ENCODE results near the gene RUNX2. TPM values are rescaled to one million over a fixed set of nuclear protein-coding genes. Genes with fewer than 3 reads are reported as not detected.

The RUNX2 gene
- total and polyA plus RNA-seq, 2 experiments from 2014 or later: 1.0 to 2.1 TPM

GRCh38 chr6:45420083-45420908 is 92.2 kb downstream of the RUNX2 start:
- Histone ChIP-seq H3K4me2 (peak overlapping the region; percentile 96), H4K20me1 (ENCODE audit: insufficient read depth, poor library complexity, severe bottlenecking) (no peaks in the 10 kb centered on the region), H2AFZ (peak overlapping the region; percentile 0), H3K9me3 (ENCODE audit: low read depth) (no peaks in the 10 kb centered on the region), H3K79me2 (no peaks in the 10 kb centered on the region), H3K4me3 (no peak overlapping the region), H3K27ac (no peak overlapping the region), H3K27me3 (peaks cover 90% of the 10 kb centered on the region), H3K4me1 (ENCODE audit: insufficient read depth) (peaks cover 15% of the 10 kb centered on the region), H3K9me2 (replicated peaks; ENCODE audit: insufficient read depth) (no peaks in the 10 kb centered on the region), H3K36me3 (replicated peaks; ENCODE audit: insufficient read depth, low read depth) (no peaks in the 10 kb centered on the region)
- TF ChIP-seq CTCF (IDR thresholded peaks at IDR 0.05; ENCODE audit: poor library complexity): no peak
- peak; percentile 89 for TF ChIP-seq EZH2 (IDR thresholded peaks at IDR 0.05; ENCODE audit: borderline replicate concordance)
- peak; percentile 75 for TF ChIP-seq EZH2phosphoT487 (IDR thresholded peaks at IDR 0.05; ENCODE audit: low read depth, severe bottlenecking, unreplicated experiment)
- WGBS (ENCODE audit: low lambda C conversion rate, missing lambda C conversion rate): 7% methylated on average over 35 of the region's 40 CpGs
- DNase-seq (ENCODE audit: low spot score): peak; percentile 10

- peaks cover 15% of the 10 kb centered on the region for H3K4me1 ChIP-seq (ENCODE audit: insufficient read depth)
- TF ChIP-seq EZH2phosphoT487 (IDR thresholded peaks at IDR 0.05; ENCODE audit: low read depth, severe bottlenecking, unreplicated experiment) (peak; percentile 6), CTCF (IDR thresholded peaks at IDR 0.05; ENCODE audit: poor library complexity) (no peak), EZH2 (IDR thresholded peaks at IDR 0.05; ENCODE audit: borderline replicate concordance) (no peak)
- 3% methylated on average over 19 of the region's 19 CpGs for WGBS (ENCODE audit: low lambda C conversion rate, missing lambda C conversion rate)
- H3K9me2 ChIP-seq (replicated peaks; ENCODE audit: insufficient read depth): no peaks in the 10 kb centered on the region
- H3K9me3 ChIP-seq (ENCODE audit: low read depth): no peaks in the 10 kb centered on the region
- no peaks in the 10 kb centered on the region for H4K20me1 ChIP-seq (ENCODE audit: insufficient read depth, poor library complexity, severe bottlenecking)
- H3K27me3 ChIP-seq: peaks cover 92% of the 10 kb centered on the region
- no peaks in the 10 kb centered on the region for H3K36me3 ChIP-seq (replicated peaks; ENCODE audit: insufficient read depth, low read depth)
- H3K79me2 ChIP-seq: no peaks in the 10 kb centered on the region
- H3K27ac ChIP-seq: peak overlapping the region; percentile 37
- peak overlapping the region; percentile 64 for H2AFZ ChIP-seq
- H3K4me2 ChIP-seq: peak overlapping the region; percentile 96
- DNase-seq (ENCODE audit: low spot score): peak; percentile 6
- H3K4me3 ChIP-seq: peak overlapping the region; percentile 55
These were observed 93.0 kb downstream of the RUNX2 start for GRCh38 chr6:45420909-45421708.

- WGBS (ENCODE audit: low lambda C conversion rate, missing lambda C conversion rate): 2% methylated on average over 45 of the region's 83 CpGs
- Histone ChIP-seq H4K20me1 (ENCODE audit: insufficient read depth, poor library complexity, severe bottlenecking) (no peaks in the 10 kb centered on the region), H3K4me2 (peak overlapping the region; percentile 96), H2AFZ (peak overlapping the region; percentile 64), H3K36me3 (replicated peaks; ENCODE audit: insufficient read depth, low read depth) (no peaks in the 10 kb centered on the region), H3K4me1 (ENCODE audit: insufficient read depth) (peaks cover 15% of the 10 kb centered on the region), H3K79me2 (no peaks in the 10 kb centered on the region), H3K27ac (peak overlapping the region; percentile 37), H3K4me3 (peak overlapping the region; percentile 64), H3K9me3 (ENCODE audit: low read depth) (no peaks in the 10 kb centered on the region), H3K27me3 (peaks cover 90% of the 10 kb centered on the region), H3K9me2 (replicated peaks; ENCODE audit: insufficient read depth) (no peaks in the 10 kb centered on the region)
- DNase-seq (ENCODE audit: low spot score): peak; percentile 70
- TF ChIP-seq EZH2 (IDR thresholded peaks at IDR 0.05; ENCODE audit: borderline replicate concordance) (no peak), CTCF (IDR thresholded peaks at IDR 0.05; ENCODE audit: poor library complexity) (peak; percentile 44), EZH2phosphoT487 (IDR thresholded peaks at IDR 0.05; ENCODE audit: low read depth, severe bottlenecking, unreplicated experiment) (peak; percentile 39)
These were observed 93.8 kb downstream of the RUNX2 start for GRCh38 chr6:45421709-45422502.

All from hepatocyte (in vitro differentiated cells).